Tibial artery (tissue), 4 donors: ENCODE results near the gene DNM3.
A peak's percentile ranks its signal among the peaks of the same experiment; 100 is the strongest.

ENCODE experiments used
- DNase-seq, 2 donors: peaks; one replicate each; pipeline ENCODE4 v3.0.0-alpha.2; 2019
- H3K27ac ChIP-seq, 2 donors: fragments of 200-600 bp; sonication (generic) in 1 of 2; 1 replicate in 1 of 2; 2 replicates in 1 of 2; pipeline ENCODE4 v1.5.1; 2018 to 2019; ENCODE audit warnings: mild to moderate bottlenecking in 1 of 2
- H3K27me3 ChIP-seq, 2 donors: fragments of 200-600 bp; sonication (generic) in 1 of 2; one replicate each; pipeline versions ENCODE4 v1.5.1 to v1.6.0; 2016 to 2019
- H3K36me3 ChIP-seq, 3 donors: fragments of 200-600 bp; sonication (generic) in 2 of 3; one replicate each; pipeline ENCODE4 v1.5.1; 2016 to 2019; ENCODE audit warnings: mild to moderate bottlenecking in 2 of 3
- H3K4me1 ChIP-seq, 4 donors: fragments of 200-600 bp; sonication (generic) in 2 of 4; 1 replicate in 3 of 4; 2 replicates in 1 of 4; pipeline ENCODE4 v1.5.1; 2016 to 2019
- H3K4me3 ChIP-seq, 2 donors: fragments of 200-600 bp; sonication (generic) in 1 of 2; 1 replicate in 1 of 2; 2 replicates in 1 of 2; pipeline ENCODE4 v1.5.1; 2018 to 2019; ENCODE audit warnings: mild to moderate bottlenecking in 2 of 2
- H3K9me3 ChIP-seq, 3 donors: fragments of 200-600 bp; sonication (generic) in 1 of 3; one replicate each; pipeline ENCODE4 v1.5.1; 2016 to 2019
- CTCF ChIP-seq, 2 experiments: fragments of 200-600 bp in 1 of 2; fragments of 450-650 bp in 1 of 2; IDR thresholded peaks; one replicate each; pipeline ENCODE4 v1.5.1; 2017 to 2019; ENCODE audit warnings: antibody characterized with exemption in 2 of 2, mild to moderate bottlenecking in 1 of 2, moderate library complexity in 1 of 2
- intact Hi-C: fragments of 100-400 bp; cut with DNase I; formaldehyde crosslinking; loops from one replicate; pipeline ENCODE4 v1.15.0; 2023; ENCODE audit warnings: low total_unique reads

The DNM3 gene

DNA sequence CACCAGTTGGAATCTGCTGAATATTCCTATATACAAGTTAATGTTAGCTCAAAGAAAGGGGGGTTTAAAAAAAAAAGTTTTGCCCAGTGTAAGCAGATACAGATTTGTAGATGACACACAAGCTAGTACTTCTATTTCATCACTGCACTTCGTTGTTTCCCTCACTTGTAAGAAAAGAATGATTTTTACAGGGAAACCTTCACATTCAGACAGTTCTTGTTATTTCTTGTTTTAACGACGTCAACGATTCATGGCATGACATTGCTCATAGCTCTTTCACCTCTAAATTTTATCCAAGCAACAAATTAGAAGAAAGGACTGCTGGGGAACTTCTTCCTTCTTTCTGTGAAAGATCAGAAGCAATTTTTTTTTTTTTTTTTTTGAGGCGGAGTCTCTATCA is 553.5 kb downstream of the DNM3 start:
- TF ChIP-seq CTCF (IDR thresholded peaks at IDR 0.05), result no peak
- no peaks in the 10 kb centered on the region for H3K36me3 ChIP-seq
- intact Hi-C loops, result loop anchor here (5.0 to 10.0 kb wide), 2 partner anchors 50 to 263 kb away; no protein-coding TSS in a partner anchor
- peak overlapping the region in 1 of 2 donors; percentile 20 for H3K27ac ChIP-seq
- H3K4me3 ChIP-seq, result no peak overlapping the region
- H3K4me1 ChIP-seq, result peaks cover 0 to 64% (median 20%) of the 10 kb centered on the region in 4 donors
- H3K27me3 ChIP-seq, result no peaks in the 10 kb centered on the region
- H3K9me3 ChIP-seq, result no peaks in the 10 kb centered on the region
- DNase-seq, result no peak

DNA sequence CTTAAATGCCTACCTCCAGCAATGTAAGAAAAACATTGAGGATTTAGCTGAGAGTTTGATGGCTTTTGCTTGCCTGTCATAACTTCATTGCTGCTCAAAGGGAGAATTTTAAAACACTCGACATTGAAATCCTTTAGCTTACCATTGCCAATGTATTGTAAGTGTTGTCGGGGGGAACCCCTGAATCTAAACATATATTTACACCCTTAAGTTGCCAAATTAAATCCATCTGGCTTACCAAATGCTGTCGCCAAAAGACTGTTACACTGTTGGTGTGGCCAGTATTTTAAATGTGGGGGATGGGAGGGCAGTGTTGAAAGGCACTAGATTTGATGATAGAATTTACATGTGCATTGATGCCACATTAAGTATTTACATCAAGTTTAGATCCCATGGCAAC is 554.3 kb downstream of the DNM3 start:
- no peaks in the 10 kb centered on the region for H3K9me3 ChIP-seq
- H3K4me3 ChIP-seq, result no peak overlapping the region
- no peaks in the 10 kb centered on the region for H3K36me3 ChIP-seq
- H3K4me1 ChIP-seq, result peaks cover 0 to 64% (median 23%) of the 10 kb centered on the region in 4 donors
- no peak for TF ChIP-seq CTCF (IDR thresholded peaks at IDR 0.05)
- intact Hi-C loops, result loop anchor here (5.0 to 10.0 kb wide), 2 partner anchors 51 to 263 kb away; no protein-coding TSS in a partner anchor
- H3K27ac ChIP-seq, result no peak overlapping the region
- DNase-seq, result no peak
- no peaks in the 10 kb centered on the region for H3K27me3 ChIP-seq

DNA sequence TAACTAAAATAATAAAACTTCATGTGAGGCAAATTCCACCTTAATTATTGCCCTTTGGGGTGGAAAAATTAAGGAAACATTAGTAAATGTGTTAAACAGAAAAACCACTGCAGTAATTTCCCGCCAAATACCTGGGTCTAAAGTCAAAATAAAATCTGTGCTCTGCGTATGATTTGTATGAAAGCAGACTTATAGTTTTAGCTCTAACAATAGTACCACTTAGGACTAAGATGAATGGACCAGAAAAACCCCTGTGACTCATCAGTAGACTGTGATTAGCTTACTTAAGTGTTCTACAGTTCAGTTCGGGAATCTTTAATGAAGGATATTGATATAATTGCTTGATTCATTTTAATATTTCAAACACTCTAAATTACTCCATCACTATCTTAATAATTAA is 555.9 kb downstream of the DNM3 start:
- TF ChIP-seq CTCF (IDR thresholded peaks at IDR 0.05), result no peak
- H3K4me1 ChIP-seq, result peaks cover 0 to 68% (median 24%) of the 10 kb centered on the region in 4 donors
- peak overlapping the region; percentile 74 to 77 for H3K27ac ChIP-seq
- H3K27me3 ChIP-seq, result no peaks in the 10 kb centered on the region
- no peak for DNase-seq
- no peaks in the 10 kb centered on the region for H3K36me3 ChIP-seq
- H3K4me3 ChIP-seq, result no peak overlapping the region
- no peaks in the 10 kb centered on the region for H3K9me3 ChIP-seq
- intact Hi-C loops, result loop anchor here (5.0 to 10.0 kb wide), 2 partner anchors 52 to 265 kb away; no protein-coding TSS in a partner anchor

GRCh38 chr1:172397633-172398032 is 556.3 kb downstream of the DNM3 start:
- Histone ChIP-seq H3K27me3 (no peaks in the 10 kb centered on the region), H3K4me3 (no peak overlapping the region), H3K9me3 (no peaks in the 10 kb centered on the region), H3K4me1 (peaks cover 0 to 70% (median 25%) of the 10 kb centered on the region in 4 donors), H3K27ac (peak overlapping the region; percentile 74 to 77), H3K36me3 (no peaks in the 10 kb centered on the region)
- no peak for DNase-seq
- TF ChIP-seq CTCF (IDR thresholded peaks at IDR 0.05), result no peak
- intact Hi-C loops, result loop anchor here (5.0 to 10.0 kb wide), 2 partner anchors 53 to 265 kb away; no protein-coding TSS in a partner anchor

DNA sequence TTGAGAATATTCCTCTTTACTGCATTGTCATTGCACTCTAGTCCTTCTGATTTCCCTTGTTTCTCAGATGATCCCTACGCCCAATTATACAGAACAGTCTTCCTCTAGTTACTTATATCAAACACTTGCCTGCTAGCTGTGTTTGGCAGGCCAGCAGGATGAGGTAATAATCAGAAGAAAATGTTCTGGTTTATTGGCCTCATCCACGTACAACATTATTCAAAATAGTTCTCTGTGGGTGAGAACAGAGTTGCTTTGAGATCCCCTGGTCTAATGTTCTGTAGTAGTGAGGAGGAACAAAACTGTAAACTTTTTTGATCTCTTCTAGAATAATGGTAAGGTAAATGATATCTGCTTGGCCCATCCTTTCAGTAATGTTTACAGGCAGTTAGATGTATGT is 556.9 kb downstream of the DNM3 start:
- no peaks in the 10 kb centered on the region for H3K27me3 ChIP-seq
- no peaks in the 10 kb centered on the region for H3K36me3 ChIP-seq
- peak overlapping the region; percentile 74 to 77 for H3K27ac ChIP-seq
- intact Hi-C loops, result loop anchor here (5.0 to 10.0 kb wide), 2 partner anchors 53 to 266 kb away; no protein-coding TSS in a partner anchor
- no peaks in the 10 kb centered on the region for H3K9me3 ChIP-seq
- peak in 1 of 2 donors; percentile 42 for DNase-seq
- TF ChIP-seq CTCF (IDR thresholded peaks at IDR 0.05), result no peak
- peaks cover 0 to 75% (median 28%) of the 10 kb centered on the region in 4 donors for H3K4me1 ChIP-seq
- no peak overlapping the region for H3K4me3 ChIP-seq
